Melanocyte of skin (primary cell): ENCODE measurements around the gene ZNF765. TPM values are rescaled to one million over a fixed set of nuclear protein-coding genes. Genes with fewer than 3 reads are reported as not detected.

Experiments
- small RNA-seq, 2 donors: library from RNA; depleted of rRNA; stranded (forward); fragments of <200 nt; gene quantifications; one replicate each; pipeline ENCODE3, GENCODE V24; 2012
- total RNA-seq, 2 donors: library from RNA; depleted of rRNA; stranded (reverse); fragments of >200 nt; gene quantifications; 2 replicates each; pipeline ENCODE4 v1.2.3, GENCODE V29; 2012

Gene ZNF765
- total RNA-seq: 1 to 10 TPM; 9.0 to 9.3 TPM

GRCh38 chr19:53394974-53395839, at the start of gene ZNF765:
ZNF765 (plus strand) TSS chr19:53395149; CDS start chr19:53398016, 2,867 bp downstream.

GRCh38 chr19:53365134-53365898, 29.6 kb upstream of the ZNF765 start, which contains the start of gene ZNF525:
ZNF525 (plus strand) TSS chr19:53365705; CDS start chr19:53372282, 6,577 bp downstream.

GRCh38 chr19:53431399-53432087, 36.6 kb downstream of the ZNF765 start, which contains the start of gene ZNF761:
ZNF761 (plus strand) TSS chr19:53431984; CDS start chr19:53447269, 15,285 bp downstream.

GRCh38 chr19:53467485-53468262, 72.7 kb downstream of the ZNF765 start, which contains the start of gene ZNF813:
ZNF813 (plus strand) TSS chr19:53467733; CDS start chr19:53483823, 16,090 bp downstream.

Small RNA genes within 50 kb of the gene (small RNA-seq; reads per million reads assigned to genes)
- gene RPL39P36: 0 reads per million in 2 donors

Other genes with a start within 250 kb of the ZNF765 start
- 1 to 10 TPM; 4.5 to 4.7 TPM for gene ZNF347, start 236.1 kb upstream of the ZNF765 start, total RNA-seq
- 1 to 10 TPM; 3.3 to 4.1 TPM for gene ZNF665, start 201.8 kb upstream of the ZNF765 start, total RNA-seq
- 1 to 10 TPM; 9.3 to 10.0 TPM for gene ZNF677, start 140.3 kb upstream of the ZNF765 start, total RNA-seq
- not detected for gene VN1R2, start 136.9 kb upstream of the ZNF765 start, total RNA-seq
- gene VN1R4, start 127.4 kb upstream of the ZNF765 start, total RNA-seq: not detected
- 1 to 10 TPM; 6.5 to 8.0 TPM for gene ZNF845, start 61.4 kb upstream of the ZNF765 start, total RNA-seq
- gene ZNF525, start 29.4 kb upstream of the ZNF765 start, total RNA-seq: 1 to 10 TPM; 6.2 to 7.7 TPM
- 1 to 10 TPM; 6.7 to 8.3 TPM for gene ZNF761, start 36.8 kb downstream of the ZNF765 start, total RNA-seq
- 1 to 10 TPM; 1.7 to 3.3 TPM for gene ZNF813, start 72.6 kb downstream of the ZNF765 start, total RNA-seq
- gene ZNF331, start 143.0 kb downstream of the ZNF765 start, total RNA-seq: 10 to 100 TPM; 11.7 to 12.3 TPM
- not detected for gene DPRX, start 236.8 kb downstream of the ZNF765 start, total RNA-seq